ENCODE results near the gene COL19A1. TPM values are rescaled to one million over a fixed set of nuclear protein-coding genes. Genes with fewer than 3 reads are reported as not detected.
A peak's percentile ranks its signal among the peaks of the same experiment; 100 is the strongest.

Gene COL19A1
- total and polyA plus RNA-seq, 2 experiments from 2014 or later = not detected

DNA sequence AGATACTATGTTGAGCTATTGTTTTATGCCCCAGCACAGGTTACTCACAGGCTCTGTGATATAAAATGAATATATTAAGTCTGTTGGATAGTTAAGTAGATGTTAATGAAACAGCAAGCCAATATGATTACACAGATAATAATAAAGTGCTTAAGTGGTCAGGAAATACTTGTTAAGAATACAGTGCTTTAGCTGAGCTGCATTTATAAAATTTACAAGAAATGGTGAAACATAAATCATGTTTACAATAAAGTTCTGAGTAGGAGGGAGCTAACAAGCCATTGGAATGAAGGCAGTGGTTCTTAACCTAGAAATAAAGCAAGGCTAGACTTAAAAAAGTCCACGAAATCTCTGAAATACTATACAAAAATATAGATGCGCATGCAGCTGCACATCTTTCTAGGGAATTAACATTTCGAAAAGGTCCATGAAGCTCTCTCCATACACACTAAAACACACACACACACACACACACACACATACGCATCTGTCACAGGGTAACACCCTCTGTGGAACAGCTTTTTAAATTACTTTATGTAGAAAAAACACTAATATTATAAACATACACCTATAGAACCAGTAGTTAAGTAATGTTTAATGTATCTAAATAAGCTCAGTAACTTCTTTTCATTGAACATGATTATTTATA is 349.2 kb downstream of the COL19A1 start (continued):
- TF ChIP-seq ZNF462 (CRISPR knock-in tag; IDR thresholded peaks at IDR 0.05) = no peak
- no peak for TF ChIP-seq ETS1 (IDR thresholded peaks at IDR 0.05)

- H3K4me2 ChIP-seq = no peak overlapping the region
- Mint-ChIP-seq H3K36me3 (ENCODE audit: low read depth) (no peaks in the 10 kb centered on the region), H3K27ac (no peak overlapping the region; the same call in 1 of the 2 replicates), H3K4me3 (no peak overlapping the region), H3K4me1 (no peaks in the 10 kb centered on the region; the same call in 2 of the 3 replicates), H3K27me3 (ENCODE audit: insufficient read depth, low read depth, poor library complexity) (no peaks in the 10 kb centered on the region), H3K9me3 (no peaks in the 10 kb centered on the region)
- DNase-seq (ENCODE audit: low spot score) = no peak
- H3F3A ChIP-seq (replicated peaks; ENCODE audit: low read depth) = no peaks in the 10 kb centered on the region
- H4K20me1 ChIP-seq (replicated peaks; ENCODE audit: insufficient read depth) = no peaks in the 10 kb centered on the region
- H3K27ac ChIP-seq (ENCODE audit: low read depth) = no peak overlapping the region
- H3K9me2 ChIP-seq (ENCODE audit: insufficient read depth) = no peaks in the 10 kb centered on the region
- H3K27me3 ChIP-seq (ENCODE audit: insufficient read depth) = no peaks in the 10 kb centered on the region
- no peaks in the 10 kb centered on the region for H3K36me3 ChIP-seq (ENCODE audit: insufficient read depth)
- no peaks in the 10 kb centered on the region for H3K4me1 ChIP-seq (ENCODE audit: insufficient read depth)
- no peak overlapping the region for H3K4me3 ChIP-seq
- peak; percentile 67 for ATAC-seq
- no peaks in the 10 kb centered on the region for H3K79me2 ChIP-seq (replicated peaks; ENCODE audit: insufficient read depth)
- no peak overlapping the region for H2AFZ ChIP-seq
- TF ChIP-seq CTCF (conservative IDR thresholded peaks at IDR 0.05; ENCODE audit: low read depth in 2 of 2) = no peak
- no peak for TF ChIP-seq EZH2 (IDR thresholded peaks at IDR 0.05; ENCODE audit: low read depth, unreplicated experiment)
- no peak for TF ChIP-seq STAT1 (IDR thresholded peaks at IDR 0.05; ENCODE audit: unreplicated experiment)
- no peak for TF ChIP-seq ZNF114 (CRISPR knock-in tag; IDR thresholded peaks at IDR 0.05)
- TF ChIP-seq NANOG (IDR thresholded peaks at IDR 0.05; ENCODE audit: borderline replicate concordance) = no peak
These were observed 350.4 kb downstream of the COL19A1 start for GRCh38 chr6:70216767-70217166.

All from GM23338 (cell line).